HG03469 (cell line): ENCODE measurements around the gene ADRB1.

Source experiments
- ATAC-seq: cut with Tn5 transposase; IDR thresholded peaks from one replicate; pipeline ENCODE4 v1.9.1; 2021; ENCODE audit warnings: mild to moderate bottlenecking, moderate library complexity, moderate number of reproducible peaks; ENCODE audit not compliant: unreplicated experiment

Gene ADRB1

GRCh38 chr10:114026189-114027040 lies 17.3 kb upstream of the ADRB1 start:
- ATAC-seq = no peak

DNA sequence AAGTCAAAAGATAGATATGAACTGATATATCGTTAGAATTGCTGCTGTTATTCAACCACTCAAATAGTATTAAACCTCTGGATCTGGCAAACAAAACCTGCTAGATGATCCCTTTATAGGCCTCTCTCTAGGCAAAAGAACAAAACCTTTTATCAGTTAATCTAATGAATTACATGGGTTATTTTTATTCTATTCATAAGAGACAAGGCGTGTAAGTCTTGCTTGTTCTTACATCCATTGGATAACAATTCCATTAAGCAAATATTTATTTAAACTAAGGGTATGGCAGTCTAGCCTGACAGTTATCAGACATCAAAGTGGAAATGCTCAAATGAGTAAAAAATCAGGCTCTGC lies 16.6 kb upstream of the ADRB1 start:
- ATAC-seq = no peak

- no peak for ATAC-seq
Observed at GRCh38 chr10:114027951-114028350, 15.7 kb upstream of the ADRB1 start.

DNA sequence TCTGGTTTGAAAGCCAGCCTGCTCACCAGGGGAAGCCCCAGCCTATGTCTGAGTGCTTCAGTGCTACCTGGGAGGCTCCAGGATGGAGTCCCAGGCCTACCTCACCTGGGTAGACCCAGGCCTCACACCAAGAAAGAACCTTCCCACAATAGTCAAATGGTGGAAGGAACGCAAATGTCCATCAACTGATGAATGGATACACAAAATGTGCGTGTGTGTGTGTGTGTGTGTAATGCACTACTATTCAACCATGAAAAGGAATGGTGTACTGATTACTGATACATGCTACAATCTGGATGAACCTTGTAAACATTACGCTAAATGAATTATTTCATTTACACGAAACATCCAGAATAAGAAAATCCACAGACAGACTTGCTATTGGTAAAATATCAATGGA lies 15.2 kb upstream of the ADRB1 start:
- no peak for ATAC-seq

DNA sequence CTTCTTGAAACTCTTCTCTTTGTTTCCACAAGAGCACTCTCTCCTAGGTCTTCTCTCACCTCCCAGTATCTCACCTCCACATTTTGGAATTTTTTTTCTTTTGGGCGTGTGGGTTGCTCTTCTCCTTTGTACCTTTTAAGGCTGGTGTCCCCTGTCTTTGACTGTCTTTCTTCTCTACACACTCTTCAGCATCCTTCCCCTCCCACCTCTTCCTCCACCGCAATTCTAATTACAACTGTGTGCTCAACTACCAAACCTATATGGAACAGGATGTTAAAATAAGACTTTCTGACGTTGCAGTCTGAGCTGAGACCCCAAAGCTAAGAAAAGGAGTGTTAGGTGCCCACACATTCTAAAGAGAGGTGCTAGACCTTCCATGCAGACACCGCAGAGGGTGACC lies 14.0 kb upstream of the ADRB1 start:
- no peak for ATAC-seq

- no peak for ATAC-seq
Observed at GRCh38 chr10:114030140-114030539, 13.5 kb upstream of the ADRB1 start.

- ATAC-seq = no peak
Observed at GRCh38 chr10:114031073-114031972, 12.3 kb upstream of the ADRB1 start.

GRCh38 chr10:114033566-114033965 lies 10.1 kb upstream of the ADRB1 start:
- no peak for ATAC-seq

- ATAC-seq = no peak
Observed at GRCh38 chr10:114034923-114035645, 8.6 kb upstream of the ADRB1 start.

GRCh38 chr10:114035791-114036190 lies 7.9 kb upstream of the ADRB1 start:
- no peak for ATAC-seq

GRCh38 chr10:114038819-114039218 lies 4.8 kb upstream of the ADRB1 start:
- ATAC-seq = no peak

- no peak for ATAC-seq
Observed at GRCh38 chr10:114041166-114041565, 2.5 kb upstream of the ADRB1 start.

GRCh38 chr10:114042895-114043531 lies 653 bp upstream of the ADRB1 start:
- ATAC-seq = no peak

DNA sequence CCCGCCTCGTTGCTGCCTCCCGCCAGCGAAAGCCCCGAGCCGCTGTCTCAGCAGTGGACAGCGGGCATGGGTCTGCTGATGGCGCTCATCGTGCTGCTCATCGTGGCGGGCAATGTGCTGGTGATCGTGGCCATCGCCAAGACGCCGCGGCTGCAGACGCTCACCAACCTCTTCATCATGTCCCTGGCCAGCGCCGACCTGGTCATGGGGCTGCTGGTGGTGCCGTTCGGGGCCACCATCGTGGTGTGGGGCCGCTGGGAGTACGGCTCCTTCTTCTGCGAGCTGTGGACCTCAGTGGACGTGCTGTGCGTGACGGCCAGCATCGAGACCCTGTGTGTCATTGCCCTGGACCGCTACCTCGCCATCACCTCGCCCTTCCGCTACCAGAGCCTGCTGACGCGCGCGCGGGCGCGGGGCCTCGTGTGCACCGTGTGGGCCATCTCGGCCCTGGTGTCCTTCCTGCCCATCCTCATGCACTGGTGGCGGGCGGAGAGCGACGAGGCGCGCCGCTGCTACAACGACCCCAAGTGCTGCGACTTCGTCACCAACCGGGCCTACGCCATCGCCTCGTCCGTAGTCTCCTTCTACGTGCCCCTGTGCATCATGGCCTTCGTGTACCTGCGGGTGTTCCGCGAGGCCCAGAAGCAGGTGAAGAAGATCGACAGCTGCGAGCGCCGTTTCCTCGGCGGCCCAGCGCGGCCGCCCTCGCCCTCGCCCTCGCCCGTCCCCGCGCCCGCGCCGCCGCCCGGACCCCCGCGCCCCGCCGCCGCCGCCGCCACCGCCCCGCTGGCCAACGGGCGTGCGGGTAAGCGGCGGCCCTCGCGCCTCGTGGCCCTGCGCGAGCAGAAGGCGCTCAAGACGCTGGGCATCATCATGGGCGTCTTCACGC lies 825 bp downstream of the ADRB1 start:
- no peak for ATAC-seq

- ATAC-seq = no peak
Observed at GRCh38 chr10:114045136-114046086, 1.7 kb downstream of the ADRB1 start.

GRCh38 chr10:114046087-114046458 lies 2.4 kb downstream of the ADRB1 start:
- no peak for ATAC-seq

- no peak for ATAC-seq
Observed at GRCh38 chr10:114048472-114048871, 4.8 kb downstream of the ADRB1 start.

DNA sequence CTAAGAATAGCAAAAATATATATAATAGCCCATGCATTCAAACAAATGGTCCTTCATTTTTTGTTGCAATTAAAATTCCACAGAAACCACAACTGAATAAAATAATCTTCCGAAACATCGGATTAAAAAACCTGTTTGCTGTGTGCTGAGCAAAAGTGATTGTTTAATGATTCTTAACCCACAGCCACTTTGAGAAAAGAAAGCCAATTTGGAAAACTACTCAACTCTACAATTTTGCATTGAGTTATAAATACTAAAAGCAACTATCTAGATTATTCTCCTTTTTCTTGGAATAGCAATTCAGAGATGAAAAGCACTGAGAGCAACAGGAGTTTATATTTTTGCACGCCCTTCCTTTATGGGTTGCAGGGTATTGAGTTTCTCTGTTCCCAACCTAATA lies 8.0 kb downstream of the ADRB1 start:
- no peak for ATAC-seq

- no peak for ATAC-seq
Observed at GRCh38 chr10:114052255-114052654, 8.6 kb downstream of the ADRB1 start.
